D721Med (cell line): ENCODE results near the gene HIGD1A.

Source experiments
- DNase-seq: peaks from one replicate; pipeline ENCODE4 v3.0.0; 2011; ENCODE audit warnings: low spot score; ENCODE audit not compliant: insufficient read length
- FAIRE-seq: peaks from 2 replicates; lab custom pipeline; 2011; peaks lifted over from hg19 to GRCh38; lab: Jason Lieb, UNC
- CTCF ChIP-seq: IDR thresholded peaks from 2 replicates; pipeline ENCODE4 v1.5.1; 2012; ENCODE audit warnings: mild to moderate bottlenecking, control low read depth; ENCODE audit not compliant: insufficient read depth; ENCODE audit errors: missing control alignments

The HIGD1A gene

GRCh38 chr3:42829083-42829627 lies 24.9 kb upstream of the HIGD1A start:
- no peak for TF ChIP-seq CTCF
- no peak for FAIRE-seq
- DNase-seq: no peak

- TF ChIP-seq CTCF: no peak
- FAIRE-seq: no peak
- DNase-seq: no peak
Measured at GRCh38 chr3:42827654-42828053, 23.4 kb upstream of the HIGD1A start.

- no peak for TF ChIP-seq CTCF
- no peak for DNase-seq
- FAIRE-seq: no peak
Measured at GRCh38 chr3:42827023-42827422, 22.7 kb upstream of the HIGD1A start.

- FAIRE-seq: no peak
- no peak for TF ChIP-seq CTCF
Measured at GRCh38 chr3:42826141-42826540, 21.9 kb upstream of the HIGD1A start.

GRCh38 chr3:42823351-42823750 lies 19.1 kb upstream of the HIGD1A start:
- DNase-seq (no peak), FAIRE-seq (no peak)

More at GRCh38 chr3:42826141-42826540, 21.9 kb upstream of the HIGD1A start:
- DNase-seq: no peak

GRCh38 chr3:42822828-42823227 lies 18.5 kb upstream of the HIGD1A start:
- no peak for TF ChIP-seq CTCF
- DNase-seq (no peak), FAIRE-seq (no peak)

More at GRCh38 chr3:42823351-42823750, 19.1 kb upstream of the HIGD1A start:
- no peak for TF ChIP-seq CTCF

- FAIRE-seq (no peak), DNase-seq (no peak)
- no peak for TF ChIP-seq CTCF
Measured at GRCh38 chr3:42820746-42821051, 16.4 kb upstream of the HIGD1A start.
